ENCODE data around the gene KLHL1. TPM values are rescaled to one million over a fixed set of nuclear protein-coding genes. Genes with fewer than 3 reads are reported as not detected.

The KLHL1 gene
- polyA plus RNA-seq, 1 experiment = not detected

GRCh38 chr13:69948016-69948415 is 160.2 kb downstream of the KLHL1 start:
- TF ChIP-seq CTCF (IDR thresholded peaks at IDR 0.05; ENCODE audit: low read depth, low read length) = no peak
- Histone ChIP-seq H3K9me3 (ENCODE audit: control insufficient read depth, insufficient read depth, low read length) (peaks cover 4% of the 10 kb centered on the region; the same call in 1 of the 2 replicates), H3K4me3 (ENCODE audit: low read depth, low read length) (no peak overlapping the region), H3K27ac (ENCODE audit: low read depth, low read length) (no peak overlapping the region), H3K27me3 (ENCODE audit: control insufficient read depth, insufficient read depth, low read length) (no peaks in the 10 kb centered on the region)
- no peak for DNase-seq (ENCODE audit: low read depth, low spot score)
- ChIA-PET CTCF (no interaction called here), POLR2A (no interaction called here)

GRCh38 chr13:69947582-69947981 is 160.7 kb downstream of the KLHL1 start:
- no peak overlapping the region for H3K27ac ChIP-seq (ENCODE audit: low read depth, low read length)
- no peak overlapping the region for H3K4me3 ChIP-seq (ENCODE audit: low read depth, low read length)
- ChIA-PET CTCF (no interaction called here), POLR2A (no interaction called here)
- H3K27me3 ChIP-seq (ENCODE audit: control insufficient read depth, insufficient read depth, low read length) = no peaks in the 10 kb centered on the region
- DNase-seq (ENCODE audit: low read depth, low spot score) = no peak
- TF ChIP-seq CTCF (IDR thresholded peaks at IDR 0.05; ENCODE audit: low read depth, low read length) = no peak
- peaks cover 4% of the 10 kb centered on the region; the same call in 1 of the 2 replicates for H3K9me3 ChIP-seq (ENCODE audit: control insufficient read depth, insufficient read depth, low read length)

- POLR2A ChIA-PET = no interaction called here
- TF ChIP-seq CTCF (IDR thresholded peaks at IDR 0.05; ENCODE audit: low read depth, low read length) = no peak
- Histone ChIP-seq H3K27me3 (ENCODE audit: control insufficient read depth, insufficient read depth, low read length) (no peaks in the 10 kb centered on the region), H3K4me3 (ENCODE audit: low read depth, low read length) (no peak overlapping the region), H3K9me3 (ENCODE audit: control insufficient read depth, insufficient read depth, low read length) (peaks cover 4% of the 10 kb centered on the region; the same call in 1 of the 2 replicates), H3K27ac (ENCODE audit: low read depth, low read length) (no peak overlapping the region)
- CTCF ChIA-PET = no interaction called here
- no peak for DNase-seq (ENCODE audit: low read depth, low spot score)
Observed at GRCh38 chr13:69946511-69946910, 161.7 kb downstream of the KLHL1 start.

- Histone ChIP-seq H3K4me3 (ENCODE audit: low read depth, low read length) (no peak overlapping the region), H3K9me3 (ENCODE audit: control insufficient read depth, insufficient read depth, low read length) (no peaks in the 10 kb centered on the region; the same call in 1 of the 2 replicates), H3K27me3 (ENCODE audit: control insufficient read depth, insufficient read depth, low read length) (no peaks in the 10 kb centered on the region), H3K27ac (ENCODE audit: low read depth, low read length) (no peak overlapping the region)
- TF ChIP-seq CTCF (IDR thresholded peaks at IDR 0.05; ENCODE audit: low read depth, low read length) = no peak
- no peak for DNase-seq (ENCODE audit: low read depth, low spot score)
- ChIA-PET CTCF (no interaction called here), POLR2A (no interaction called here)
Observed at GRCh38 chr13:69935043-69935442, 173.2 kb downstream of the KLHL1 start.

GRCh38 chr13:69928262-69928661 is 180.0 kb downstream of the KLHL1 start:
- Histone ChIP-seq H3K27me3 (ENCODE audit: control insufficient read depth, insufficient read depth, low read length) (no peaks in the 10 kb centered on the region), H3K4me3 (ENCODE audit: low read depth, low read length) (no peak overlapping the region), H3K9me3 (ENCODE audit: control insufficient read depth, insufficient read depth, low read length) (peaks cover 15% of the 10 kb centered on the region), H3K27ac (ENCODE audit: low read depth, low read length) (no peak overlapping the region)
- ChIA-PET CTCF (no interaction called here), POLR2A (no interaction called here)
- no peak for DNase-seq (ENCODE audit: low read depth, low spot score)
- TF ChIP-seq CTCF (IDR thresholded peaks at IDR 0.05; ENCODE audit: low read depth, low read length) = no peak
